ENCODE results near the gene BBS10.

The BBS10 gene

DNA sequence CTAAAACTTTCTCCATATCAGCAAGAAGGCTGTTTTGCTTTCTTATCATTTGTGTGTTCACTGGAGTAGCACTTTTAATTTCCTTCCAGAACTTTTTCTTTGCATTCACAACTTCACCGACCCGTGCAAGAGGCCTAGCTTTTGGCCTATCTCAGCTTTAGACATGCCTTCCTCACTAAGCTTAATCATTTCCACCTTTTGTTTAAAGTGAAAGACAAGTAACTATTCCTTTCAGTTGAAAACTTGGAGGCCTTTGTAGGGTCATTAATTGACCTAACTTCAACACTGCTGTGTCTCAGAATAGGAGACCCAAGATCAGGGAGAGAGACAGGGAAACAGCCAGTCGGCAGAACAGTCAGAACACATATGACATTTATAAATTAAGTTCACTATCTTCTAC lies 39.3 kb downstream of the BBS10 start:
- no peak for TF ChIP-seq EZH2phosphoT487 (IDR thresholded peaks at IDR 0.05; ENCODE audit: borderline replicate concordance, low read length)
- TF ChIP-seq, protein P1, sequence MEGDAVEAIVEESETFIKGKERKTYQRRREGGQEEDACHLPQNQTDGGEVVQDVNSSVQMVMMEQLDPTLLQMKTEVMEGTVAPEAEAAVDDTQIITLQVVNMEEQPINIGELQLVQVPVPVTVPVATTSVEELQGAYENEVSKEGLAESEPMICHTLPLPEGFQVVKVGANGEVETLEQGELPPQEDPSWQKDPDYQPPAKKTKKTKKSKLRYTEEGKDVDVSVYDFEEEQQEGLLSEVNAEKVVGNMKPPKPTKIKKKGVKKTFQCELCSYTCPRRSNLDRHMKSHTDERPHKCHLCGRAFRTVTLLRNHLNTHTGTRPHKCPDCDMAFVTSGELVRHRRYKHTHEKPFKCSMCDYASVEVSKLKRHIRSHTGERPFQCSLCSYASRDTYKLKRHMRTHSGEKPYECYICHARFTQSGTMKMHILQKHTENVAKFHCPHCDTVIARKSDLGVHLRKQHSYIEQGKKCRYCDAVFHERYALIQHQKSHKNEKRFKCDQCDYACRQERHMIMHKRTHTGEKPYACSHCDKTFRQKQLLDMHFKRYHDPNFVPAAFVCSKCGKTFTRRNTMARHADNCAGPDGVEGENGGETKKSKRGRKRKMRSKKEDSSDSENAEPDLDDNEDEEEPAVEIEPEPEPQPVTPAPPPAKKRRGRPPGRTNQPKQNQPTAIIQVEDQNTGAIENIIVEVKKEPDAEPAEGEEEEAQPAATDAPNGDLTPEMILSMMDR (IDR thresholded peaks at IDR 0.05; ENCODE audit: low read depth, low read length, poor library complexity, severe bottlenecking), result no peak
- Histone ChIP-seq H3K36me3 (ENCODE audit: control insufficient read depth, low read length) (no peaks in the 10 kb centered on the region), H3K27ac (ENCODE audit: low read depth, low read length) (no peak overlapping the region), H3K27me3 (ENCODE audit: control insufficient read depth, low read length) (no peaks in the 10 kb centered on the region), H3F3A (ENCODE audit: control insufficient read depth, insufficient read depth) (no peaks in the 10 kb centered on the region), H3K4me2 (ENCODE audit: low read length) (no peak overlapping the region), H3K79me2 (ENCODE audit: control insufficient read depth, low read length) (no peaks in the 10 kb centered on the region), H3K9me3 (ENCODE audit: control insufficient read depth, insufficient read depth, low read length) (no peaks in the 10 kb centered on the region), H3K4me3 (ENCODE audit: low read length) (no peak overlapping the region), H3K9me2 (replicated peaks; ENCODE audit: control insufficient read depth, low read length) (no peaks in the 10 kb centered on the region), H3K4me1 (ENCODE audit: control insufficient read depth, low read length) (no peaks in the 10 kb centered on the region), H4K20me1 (ENCODE audit: control insufficient read depth, insufficient read depth, low read depth, low read length) (no peaks in the 10 kb centered on the region)

DNA sequence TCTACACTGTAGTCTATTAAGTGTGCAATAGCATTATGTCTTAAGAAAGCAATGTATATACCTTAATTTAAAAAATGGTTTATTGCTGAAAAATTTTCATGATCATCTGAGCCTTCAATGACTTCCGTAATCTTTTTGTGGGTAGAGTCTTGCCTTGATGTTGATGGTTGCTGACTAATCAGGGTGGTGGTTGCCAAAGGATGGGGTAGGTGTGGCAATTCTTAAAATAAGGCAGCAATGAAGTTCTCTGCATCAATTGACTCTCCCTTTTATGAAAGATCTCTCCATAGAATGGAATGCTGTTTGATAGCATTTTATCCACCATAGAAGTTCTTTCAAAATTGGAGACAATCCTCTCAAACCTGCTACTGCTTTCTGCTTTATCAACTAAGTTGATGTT lies 41.1 kb downstream of the BBS10 start:
- Histone ChIP-seq H3F3A (ENCODE audit: control insufficient read depth, insufficient read depth) (no peaks in the 10 kb centered on the region), H3K4me1 (ENCODE audit: control insufficient read depth, low read length) (no peaks in the 10 kb centered on the region), H3K4me3 (ENCODE audit: low read length) (no peak overlapping the region), H3K79me2 (ENCODE audit: control insufficient read depth, low read length) (no peaks in the 10 kb centered on the region), H3K27me3 (ENCODE audit: control insufficient read depth, low read length) (no peaks in the 10 kb centered on the region), H3K27ac (ENCODE audit: low read depth, low read length) (no peak overlapping the region), H3K4me2 (ENCODE audit: low read length) (no peak overlapping the region), H4K20me1 (ENCODE audit: control insufficient read depth, insufficient read depth, low read depth, low read length) (no peaks in the 10 kb centered on the region), H3K36me3 (ENCODE audit: control insufficient read depth, low read length) (no peaks in the 10 kb centered on the region), H3K9me3 (ENCODE audit: control insufficient read depth, insufficient read depth, low read length) (no peaks in the 10 kb centered on the region), H3K9me2 (replicated peaks; ENCODE audit: control insufficient read depth, low read length) (no peaks in the 10 kb centered on the region)
- TF ChIP-seq, protein P1 (IDR thresholded peaks at IDR 0.05; ENCODE audit: low read depth, low read length, poor library complexity, severe bottlenecking), result no peak
- no peak for TF ChIP-seq EZH2phosphoT487 (IDR thresholded peaks at IDR 0.05; ENCODE audit: borderline replicate concordance, low read length)

DNA sequence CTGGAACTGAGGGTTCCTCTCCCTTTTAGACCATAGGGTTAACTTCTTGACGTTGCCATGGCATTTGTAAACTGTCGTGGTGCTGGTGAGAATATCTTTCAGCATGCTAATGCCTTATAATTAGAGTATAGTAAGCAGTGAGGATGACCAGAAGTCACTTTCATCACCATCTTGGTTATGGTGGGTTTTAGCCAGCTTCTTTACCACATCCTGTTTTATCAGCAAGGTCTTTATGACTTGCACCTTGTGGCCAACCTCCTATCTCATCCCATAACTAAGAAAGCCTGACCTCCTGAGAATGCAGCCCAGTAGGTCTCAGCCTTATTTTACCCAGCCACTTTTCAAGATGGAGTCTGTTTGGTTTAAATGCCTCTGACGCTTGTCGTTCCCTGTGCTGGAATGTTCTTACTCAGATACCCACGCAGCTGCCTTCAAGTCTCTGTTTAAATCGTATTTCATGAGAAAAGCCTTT lies 44.2 kb downstream of the BBS10 start:
- Histone ChIP-seq H3K4me1 (ENCODE audit: control insufficient read depth, low read length) (no peaks in the 10 kb centered on the region), H3K9me3 (ENCODE audit: control insufficient read depth, insufficient read depth, low read length) (no peaks in the 10 kb centered on the region), H4K20me1 (ENCODE audit: control insufficient read depth, insufficient read depth, low read depth, low read length) (no peaks in the 10 kb centered on the region), H3K9me2 (replicated peaks; ENCODE audit: control insufficient read depth, low read length) (no peaks in the 10 kb centered on the region), H3K36me3 (ENCODE audit: control insufficient read depth, low read length) (no peaks in the 10 kb centered on the region), H3K4me3 (ENCODE audit: low read length) (no peak overlapping the region), H3K4me2 (ENCODE audit: low read length) (no peak overlapping the region), H3F3A (ENCODE audit: control insufficient read depth, insufficient read depth) (no peaks in the 10 kb centered on the region), H3K27me3 (ENCODE audit: control insufficient read depth, low read length) (no peaks in the 10 kb centered on the region), H3K27ac (ENCODE audit: low read depth, low read length) (no peak overlapping the region), H3K79me2 (ENCODE audit: control insufficient read depth, low read length) (no peaks in the 10 kb centered on the region)
- TF ChIP-seq, protein P1 (IDR thresholded peaks at IDR 0.05; ENCODE audit: low read depth, low read length, poor library complexity, severe bottlenecking), result no peak
- no peak for TF ChIP-seq EZH2phosphoT487 (IDR thresholded peaks at IDR 0.05; ENCODE audit: borderline replicate concordance, low read length)

All from DOHH2 (cell line).